LNCAP (cell line): ENCODE measurements around the gene PSMB9.

Source experiments
- TF ChIP-seq, protein P1 (sequence below): fragments of 450-650 bp; IDR thresholded peaks from 2 replicates; pipeline ENCODE4 v1.5.1; 2017; ENCODE audit warnings: mild to moderate bottlenecking

Gene PSMB9

DNA sequence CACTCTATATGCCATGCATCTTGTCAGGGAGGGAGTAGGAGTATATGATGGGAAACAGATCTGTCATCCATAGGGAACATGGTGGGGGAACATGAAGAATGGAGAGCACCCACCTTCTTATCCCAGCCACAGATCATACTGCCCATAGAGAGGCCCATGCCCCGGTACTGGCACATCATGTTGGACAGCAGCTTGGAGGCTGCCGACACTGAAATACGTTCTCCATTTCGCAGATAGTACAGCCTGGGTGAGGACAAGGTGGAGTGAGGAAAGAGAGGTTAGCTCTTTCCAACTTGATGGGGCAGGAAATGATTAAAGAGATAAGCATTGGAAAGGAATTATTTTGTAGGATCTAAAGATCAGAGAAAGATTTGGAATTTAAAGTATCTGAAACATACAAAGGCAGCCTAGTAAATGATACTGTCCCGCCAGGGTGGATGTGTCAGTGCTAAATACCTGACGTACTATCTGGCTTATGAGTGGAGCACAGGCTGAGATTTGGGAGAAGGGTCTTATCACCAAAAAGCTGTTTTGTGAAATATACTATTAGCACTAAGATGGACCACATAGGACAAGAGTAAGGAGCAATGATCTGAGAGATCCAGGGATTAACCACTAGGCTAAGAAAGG, 11.9 kb upstream of the PSMB9 start:
- TF ChIP-seq, protein P1, sequence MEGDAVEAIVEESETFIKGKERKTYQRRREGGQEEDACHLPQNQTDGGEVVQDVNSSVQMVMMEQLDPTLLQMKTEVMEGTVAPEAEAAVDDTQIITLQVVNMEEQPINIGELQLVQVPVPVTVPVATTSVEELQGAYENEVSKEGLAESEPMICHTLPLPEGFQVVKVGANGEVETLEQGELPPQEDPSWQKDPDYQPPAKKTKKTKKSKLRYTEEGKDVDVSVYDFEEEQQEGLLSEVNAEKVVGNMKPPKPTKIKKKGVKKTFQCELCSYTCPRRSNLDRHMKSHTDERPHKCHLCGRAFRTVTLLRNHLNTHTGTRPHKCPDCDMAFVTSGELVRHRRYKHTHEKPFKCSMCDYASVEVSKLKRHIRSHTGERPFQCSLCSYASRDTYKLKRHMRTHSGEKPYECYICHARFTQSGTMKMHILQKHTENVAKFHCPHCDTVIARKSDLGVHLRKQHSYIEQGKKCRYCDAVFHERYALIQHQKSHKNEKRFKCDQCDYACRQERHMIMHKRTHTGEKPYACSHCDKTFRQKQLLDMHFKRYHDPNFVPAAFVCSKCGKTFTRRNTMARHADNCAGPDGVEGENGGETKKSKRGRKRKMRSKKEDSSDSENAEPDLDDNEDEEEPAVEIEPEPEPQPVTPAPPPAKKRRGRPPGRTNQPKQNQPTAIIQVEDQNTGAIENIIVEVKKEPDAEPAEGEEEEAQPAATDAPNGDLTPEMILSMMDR, result no peak

DNA sequence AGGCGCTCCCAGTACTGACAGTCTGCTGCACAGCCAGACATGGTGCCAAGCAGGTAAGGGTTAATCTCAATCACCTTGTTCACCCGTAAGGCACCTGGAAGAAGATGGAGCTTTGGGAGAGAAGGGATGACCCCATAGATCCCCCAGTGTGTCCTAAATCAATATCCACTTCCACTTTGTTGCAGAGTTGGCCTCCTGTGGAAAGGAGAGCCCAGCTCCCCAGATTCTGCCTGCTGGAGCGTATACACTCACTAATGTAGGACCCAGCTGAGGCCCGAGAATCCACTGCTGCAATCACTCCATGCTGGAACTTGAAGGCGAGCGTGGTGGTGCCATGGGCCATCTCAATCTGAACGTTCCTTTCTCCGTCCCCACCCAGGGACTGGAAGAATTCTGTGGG, 11.3 kb upstream of the PSMB9 start:
- TF ChIP-seq, protein P1, result no peak

DNA sequence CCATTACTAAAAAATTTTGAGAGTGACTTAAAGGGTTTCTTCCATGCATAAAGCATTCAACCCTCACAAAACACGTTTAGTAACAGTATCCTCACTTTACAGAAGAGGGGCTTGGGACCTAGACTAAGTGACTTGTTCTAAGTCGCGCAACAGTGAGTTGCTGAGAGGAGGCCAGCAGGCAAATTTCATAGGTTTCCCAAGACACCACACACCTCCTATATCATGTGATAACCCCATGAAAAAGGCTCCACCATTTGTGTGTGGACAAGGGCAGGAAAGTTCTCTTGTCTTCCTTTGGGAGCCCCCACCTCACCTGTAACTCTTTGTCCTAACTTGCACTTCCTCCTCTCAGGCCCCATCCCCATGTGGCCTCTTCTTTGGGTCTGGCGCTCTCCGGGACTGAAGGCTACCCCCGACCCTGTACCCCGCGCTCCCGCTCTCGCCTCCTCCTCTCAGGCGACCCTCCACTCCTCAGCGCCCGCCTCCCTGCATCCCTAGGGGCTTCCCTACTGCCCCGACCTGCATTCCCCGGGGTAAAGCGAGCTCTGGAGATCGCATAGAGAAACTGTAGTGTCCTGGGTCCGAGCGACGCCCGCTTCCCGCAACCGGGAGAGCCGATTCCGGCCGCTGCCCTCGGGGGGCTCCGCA, 10.5 kb upstream of the PSMB9 start:
- TF ChIP-seq, protein P1, result no peak

DNA sequence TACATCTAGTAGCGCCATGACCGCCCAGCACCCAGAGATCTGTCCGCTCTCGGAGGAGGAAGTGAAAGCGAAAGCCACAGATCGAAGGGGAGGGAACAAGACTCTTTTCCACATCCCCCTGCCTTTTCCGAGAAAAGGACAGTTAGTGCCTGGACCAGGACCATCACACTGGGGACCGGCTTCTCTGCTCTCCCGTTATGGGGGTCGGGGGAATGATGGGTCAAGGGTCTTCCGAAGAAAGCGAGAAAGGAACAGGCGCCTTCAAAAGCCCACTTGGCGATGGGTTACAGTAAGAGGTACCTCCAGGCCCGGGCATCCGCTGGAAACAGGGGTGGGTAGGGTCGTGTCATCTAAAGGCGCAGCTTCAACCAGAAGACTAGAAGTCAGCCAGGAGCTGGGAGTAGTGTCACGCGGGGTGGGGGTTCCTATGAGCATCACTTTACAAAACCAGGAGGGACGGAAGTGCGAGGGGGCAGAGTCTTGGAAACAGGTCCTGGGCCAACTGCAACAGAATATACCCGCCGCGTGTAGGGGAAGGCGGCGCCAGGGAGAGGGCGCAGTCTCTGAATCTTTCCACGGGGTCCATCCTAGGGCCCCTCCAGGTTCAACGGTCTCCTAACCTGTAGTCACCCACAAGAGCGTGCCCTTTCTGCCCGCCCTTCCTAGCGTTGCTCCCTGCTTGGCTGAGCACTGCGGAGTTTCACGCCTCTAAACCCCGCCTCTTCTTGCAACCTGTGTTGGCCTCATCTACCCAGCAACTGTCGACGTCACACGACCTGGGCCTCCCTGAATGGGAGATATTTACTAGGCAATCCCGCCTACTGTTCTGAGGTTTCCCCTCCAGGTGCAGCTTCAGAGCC, 9.8 kb upstream of the PSMB9 start, which contains the start of gene PSMB8:
PSMB8 (minus strand) TSS at position 69 of the 860 bp plus-strand sequence; CDS start at position 18, 51 bp downstream.
- TF ChIP-seq, protein P1, result no peak

DNA sequence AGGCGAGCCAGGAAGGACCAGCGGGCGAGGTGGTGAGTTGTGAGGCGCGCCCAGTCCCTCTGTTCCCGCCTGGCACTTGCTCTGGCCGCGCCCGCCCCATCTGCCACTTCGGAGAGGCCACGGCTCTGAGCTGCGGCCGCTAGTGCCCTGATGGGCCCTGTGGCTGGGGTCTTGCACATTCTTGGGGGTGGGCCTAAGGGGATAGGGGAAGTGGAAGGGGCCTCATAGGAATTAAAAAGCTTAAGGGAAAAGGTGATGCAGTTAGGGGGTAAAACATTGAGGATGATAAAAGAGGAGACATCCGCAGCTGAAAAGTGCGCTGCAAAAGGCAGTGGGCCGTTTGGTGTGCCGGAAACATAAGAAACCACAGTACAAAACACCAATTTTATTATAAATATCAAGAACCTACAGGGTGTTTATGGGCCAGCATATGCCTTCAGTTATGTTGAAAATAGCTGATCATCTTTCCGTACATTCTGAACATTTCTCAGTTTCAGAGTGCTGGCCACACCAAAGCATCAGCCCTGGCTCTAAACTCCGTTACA, 9.1 kb upstream of the PSMB9 start:
- TF ChIP-seq, protein P1, result no peak

DNA sequence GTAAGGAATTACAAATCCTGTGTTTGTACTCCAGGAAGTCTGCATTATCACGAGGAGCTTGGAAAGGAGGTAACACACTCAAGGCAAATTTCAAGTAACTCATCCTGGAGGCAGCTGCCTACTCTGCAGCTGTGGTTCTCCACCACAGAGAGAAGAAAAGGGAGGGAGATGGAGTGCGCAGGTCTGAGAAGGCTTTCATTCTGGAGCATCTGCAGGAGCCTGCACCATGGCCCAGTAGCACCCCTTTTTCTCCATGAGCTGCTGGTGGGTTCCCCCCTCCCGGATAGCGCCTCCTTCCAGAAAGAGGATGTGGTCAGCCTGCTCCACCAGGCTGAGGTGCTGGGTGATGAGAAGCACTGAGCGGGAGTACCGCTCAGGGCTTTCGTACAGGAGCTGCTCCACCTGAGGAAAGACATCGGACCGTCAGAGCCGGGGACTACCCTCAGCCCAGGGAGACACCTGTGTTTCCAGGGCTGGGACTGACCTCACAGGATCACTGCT, 8.6 kb upstream of the PSMB9 start:
- TF ChIP-seq, protein P1, result no peak

DNA sequence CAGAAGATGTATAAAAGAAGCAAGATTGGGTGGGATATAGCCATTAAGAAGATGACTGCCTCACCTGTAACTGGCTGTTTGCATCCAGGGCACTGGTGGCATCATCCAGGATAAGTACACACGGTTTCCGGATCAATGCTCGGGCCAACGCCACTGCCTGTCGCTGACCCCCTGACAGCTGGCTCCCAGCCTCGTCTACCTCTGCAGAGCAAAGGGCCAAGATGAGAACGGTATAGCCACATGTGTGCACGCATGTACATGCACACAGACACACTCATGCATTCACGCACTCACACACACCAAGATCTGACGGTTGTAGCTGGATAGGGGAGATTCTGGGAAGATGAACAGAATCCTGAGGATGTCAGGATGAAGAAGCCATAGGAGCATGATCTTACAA, 7.0 kb upstream of the PSMB9 start:
- TF ChIP-seq, protein P1, result no peak
